NCI-H146 (cell line): ENCODE data around the gene KRT17.
"Not testable (repeated sequence)": the region's sequence is repeated elsewhere in the genome, so short reads cannot be mapped to it uniquely, and the experiment has no call there.

Source experiments
- DNase-seq: peaks from one replicate; lab custom pipeline; 2025; lab: John Stamatoyannopoulos, UW

KRT17 gene

GRCh38 chr17:41593306-41593981, 30.9 kb downstream of the KRT17 start:
- no peak for DNase-seq

GRCh38 chr17:41592601-41593305, 31.6 kb downstream of the KRT17 start:
- DNase-seq, result no peak

- DNase-seq, result no peak
Measured at GRCh38 chr17:41589301-41589700, 35.1 kb downstream of the KRT17 start.

- no peak for DNase-seq
Measured at GRCh38 chr17:41588126-41588810, 36.1 kb downstream of the KRT17 start.

GRCh38 chr17:41586863-41587495, 37.4 kb downstream of the KRT17 start, which contains the start of gene KRT14:
KRT14 (minus strand) TSS chr17:41586895; CDS start chr17:41586834, 61 bp downstream.
- no peak for DNase-seq

GRCh38 chr17:41585301-41586056, 38.9 kb downstream of the KRT17 start:
- DNase-seq, result no peak

- not testable (repeated sequence) for DNase-seq
Measured at GRCh38 chr17:41584331-41584927, 39.9 kb downstream of the KRT17 start.

GRCh38 chr17:41583137-41584127, 40.9 kb downstream of the KRT17 start:
- DNase-seq, result peak; percentile 11

GRCh38 chr17:41582061-41582968, 42.1 kb downstream of the KRT17 start:
- DNase-seq, result peak; percentile 2

- DNase-seq, result no peak
Measured at GRCh38 chr17:41581366-41582060, 42.9 kb downstream of the KRT17 start.

GRCh38 chr17:41580687-41581365, 43.5 kb downstream of the KRT17 start:
- DNase-seq, result no peak

GRCh38 chr17:41580244-41580575, 44.2 kb downstream of the KRT17 start:
- DNase-seq, result no peak

GRCh38 chr17:41579484-41580243, 44.7 kb downstream of the KRT17 start:
- peak; percentile 91 for DNase-seq

GRCh38 chr17:41578971-41579370, 45.4 kb downstream of the KRT17 start:
- no peak for DNase-seq

GRCh38 chr17:41578538-41578937, 45.8 kb downstream of the KRT17 start:
- no peak for DNase-seq

- DNase-seq, result peak; percentile 68
Measured at GRCh38 chr17:41576740-41577139, 47.6 kb downstream of the KRT17 start.

GRCh38 chr17:41575336-41575735, 49.0 kb downstream of the KRT17 start:
- no peak for DNase-seq
